GM18499 (cell line): Measurements from ENCODE around the gene OR1D5.
A peak's percentile ranks its signal among the peaks of the same experiment; 100 is the strongest.
"Not testable (repeated sequence)": the region's sequence is repeated elsewhere in the genome, so short reads cannot be mapped to it uniquely, and the experiment has no call there.

Experiments used
- ATAC-seq: cut with Tn5 transposase; IDR thresholded peaks from one replicate; pipeline ENCODE4 v1.9.1; 2021; ENCODE audit warnings: moderate number of reproducible peaks; ENCODE audit not compliant: insufficient read depth, unreplicated experiment

OR1D5 gene

GRCh38 chr17:3063507-3063906 lies at the start of gene OR1D5:
Gene OR1D5 (minus strand): TSS chr17:3063607. CDS start chr17:3063607, 0 bp downstream.
- not testable (repeated sequence) for ATAC-seq

GRCh38 chr17:3104322-3104721 lies 40.9 kb upstream of the OR1D5 start, which contains the start of gene OR1D2:
Gene OR1D2 (minus strand): TSS chr17:3104422. CDS start chr17:3092996, 11,426 bp downstream.
- no peak for ATAC-seq

- ATAC-seq: not testable (repeated sequence)
These were observed 10.4 kb upstream of the OR1D5 start for GRCh38 chr17:3073850-3074249.

- ATAC-seq: not testable (repeated sequence)
These were observed 1.8 kb upstream of the OR1D5 start for GRCh38 chr17:3065192-3065591.

- ATAC-seq: not testable (repeated sequence)
These were observed 506 bp downstream of the OR1D5 start for GRCh38 chr17:3062824-3063377.

GRCh38 chr17:3054868-3055267 lies 8.5 kb downstream of the OR1D5 start:
- ATAC-seq: not testable (repeated sequence)

- no peak for ATAC-seq
These were observed 13.6 kb downstream of the OR1D5 start for GRCh38 chr17:3049705-3050295.

GRCh38 chr17:3048727-3049471 lies 14.5 kb downstream of the OR1D5 start:
- ATAC-seq: peak; percentile 67

GRCh38 chr17:3046753-3047152 lies 16.7 kb downstream of the OR1D5 start:
- no peak for ATAC-seq

GRCh38 chr17:3043737-3044365 lies 19.6 kb downstream of the OR1D5 start:
- no peak for ATAC-seq

GRCh38 chr17:3040882-3041281 lies 22.5 kb downstream of the OR1D5 start:
- no peak for ATAC-seq

GRCh38 chr17:3039736-3040135 lies 23.7 kb downstream of the OR1D5 start:
- ATAC-seq: no peak

GRCh38 chr17:3038941-3039340 lies 24.5 kb downstream of the OR1D5 start:
- no peak for ATAC-seq

GRCh38 chr17:3037259-3037658 lies 26.1 kb downstream of the OR1D5 start:
- ATAC-seq: no peak

- no peak for ATAC-seq
These were observed 26.6 kb downstream of the OR1D5 start for GRCh38 chr17:3036800-3037199.

GRCh38 chr17:3035968-3036280 lies 27.5 kb downstream of the OR1D5 start:
- no peak for ATAC-seq

- no peak for ATAC-seq
These were observed 28.0 kb downstream of the OR1D5 start for GRCh38 chr17:3035256-3035967.

- no peak for ATAC-seq
These were observed 28.9 kb downstream of the OR1D5 start for GRCh38 chr17:3034578-3034920.

- ATAC-seq: no peak
These were observed 29.4 kb downstream of the OR1D5 start for GRCh38 chr17:3033741-3034577.

GRCh38 chr17:3033248-3033640 lies 30.2 kb downstream of the OR1D5 start:
- no peak for ATAC-seq
